ENCODE measurements around the gene PRKN.

Gene PRKN

DNA sequence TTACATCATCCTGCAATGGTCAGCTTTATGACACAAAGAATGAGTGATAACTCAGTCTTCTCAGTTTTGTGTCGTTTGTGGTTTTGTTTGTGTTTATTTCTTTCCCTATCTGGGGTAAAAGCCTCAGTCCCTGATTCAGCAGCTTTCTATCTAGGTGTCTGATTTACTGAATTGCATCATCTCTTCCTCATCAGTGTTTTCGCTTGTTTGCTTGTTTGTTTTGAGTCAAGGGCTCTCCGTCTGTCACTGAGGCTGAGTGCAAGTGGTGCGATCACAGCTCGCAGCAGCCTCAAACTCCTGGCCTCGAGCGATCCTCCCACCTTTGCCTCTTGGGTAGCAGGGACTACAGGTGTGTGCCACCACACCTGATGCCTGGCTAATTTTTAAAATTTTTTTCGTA lies 548.9 kb downstream of the PRKN start:
- no peaks in the 10 kb centered on the region for H3K9me3 ChIP-seq (ENCODE audit: insufficient read depth, low read length)
- no peaks in the 10 kb centered on the region for H4K20me1 ChIP-seq (ENCODE audit: insufficient read depth, low read length)
- H3K27ac ChIP-seq (ENCODE audit: low read length): no peak overlapping the region
- H3K4me2 ChIP-seq (ENCODE audit: low read length): no peak overlapping the region
- H2AFZ ChIP-seq (ENCODE audit: low read depth, low read length): no peak overlapping the region
- no peaks in the 10 kb centered on the region for H3K27me3 ChIP-seq (ENCODE audit: low read depth, low read length)
- no peak for TF ChIP-seq EZH2phosphoT487 (IDR thresholded peaks at IDR 0.05; ENCODE audit: low read depth)
- TF ChIP-seq, protein P1, sequence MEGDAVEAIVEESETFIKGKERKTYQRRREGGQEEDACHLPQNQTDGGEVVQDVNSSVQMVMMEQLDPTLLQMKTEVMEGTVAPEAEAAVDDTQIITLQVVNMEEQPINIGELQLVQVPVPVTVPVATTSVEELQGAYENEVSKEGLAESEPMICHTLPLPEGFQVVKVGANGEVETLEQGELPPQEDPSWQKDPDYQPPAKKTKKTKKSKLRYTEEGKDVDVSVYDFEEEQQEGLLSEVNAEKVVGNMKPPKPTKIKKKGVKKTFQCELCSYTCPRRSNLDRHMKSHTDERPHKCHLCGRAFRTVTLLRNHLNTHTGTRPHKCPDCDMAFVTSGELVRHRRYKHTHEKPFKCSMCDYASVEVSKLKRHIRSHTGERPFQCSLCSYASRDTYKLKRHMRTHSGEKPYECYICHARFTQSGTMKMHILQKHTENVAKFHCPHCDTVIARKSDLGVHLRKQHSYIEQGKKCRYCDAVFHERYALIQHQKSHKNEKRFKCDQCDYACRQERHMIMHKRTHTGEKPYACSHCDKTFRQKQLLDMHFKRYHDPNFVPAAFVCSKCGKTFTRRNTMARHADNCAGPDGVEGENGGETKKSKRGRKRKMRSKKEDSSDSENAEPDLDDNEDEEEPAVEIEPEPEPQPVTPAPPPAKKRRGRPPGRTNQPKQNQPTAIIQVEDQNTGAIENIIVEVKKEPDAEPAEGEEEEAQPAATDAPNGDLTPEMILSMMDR (IDR thresholded peaks at IDR 0.05; ENCODE audit: low read depth, low read length): no peak
- no peaks in the 10 kb centered on the region for H3K79me2 ChIP-seq (ENCODE audit: low read length)
- no peaks in the 10 kb centered on the region; the same call in 1 of the 2 replicates for H3K4me1 ChIP-seq (ENCODE audit: low read length)
- no peak overlapping the region for H3K4me3 ChIP-seq (ENCODE audit: low read length)
- H3K36me3 ChIP-seq (replicated peaks; ENCODE audit: low read depth, low read length): no peaks in the 10 kb centered on the region
- no peak overlapping the region for H3K9ac ChIP-seq (ENCODE audit: low read length)

DNA sequence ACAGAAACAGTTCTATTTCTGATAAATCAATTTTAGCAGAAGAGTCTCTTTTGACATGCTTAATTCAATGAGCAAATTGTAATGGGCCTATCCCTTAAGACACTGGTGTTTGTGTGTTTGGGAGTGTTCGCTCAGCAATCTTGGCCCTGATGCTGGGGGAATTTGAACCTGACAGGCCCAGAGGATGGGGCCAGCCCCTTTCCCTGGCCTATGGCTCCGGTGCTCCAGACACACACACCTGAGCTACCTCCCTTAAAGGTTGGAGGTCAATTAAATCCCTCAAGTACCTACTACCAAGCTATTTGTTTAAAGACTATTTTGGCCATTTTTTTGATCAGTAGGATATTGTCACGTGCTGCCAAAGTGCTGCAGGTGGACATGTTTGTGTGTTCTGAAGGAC lies 549.3 kb downstream of the PRKN start:
- Histone ChIP-seq H3K36me3 (replicated peaks; ENCODE audit: low read depth, low read length) (no peaks in the 10 kb centered on the region), H3K4me3 (ENCODE audit: low read length) (no peak overlapping the region), H3K4me1 (ENCODE audit: low read length) (no peaks in the 10 kb centered on the region; the same call in 1 of the 2 replicates), H3K27ac (ENCODE audit: low read length) (no peak overlapping the region), H3K27me3 (ENCODE audit: low read depth, low read length) (no peaks in the 10 kb centered on the region), H3K9me3 (ENCODE audit: insufficient read depth, low read length) (no peaks in the 10 kb centered on the region), H3K9ac (ENCODE audit: low read length) (no peak overlapping the region), H4K20me1 (ENCODE audit: insufficient read depth, low read length) (no peaks in the 10 kb centered on the region), H3K4me2 (ENCODE audit: low read length) (no peak overlapping the region), H3K79me2 (ENCODE audit: low read length) (no peaks in the 10 kb centered on the region), H2AFZ (ENCODE audit: low read depth, low read length) (no peak overlapping the region)
- TF ChIP-seq, protein P1 (IDR thresholded peaks at IDR 0.05; ENCODE audit: low read depth, low read length): no peak
- no peak for TF ChIP-seq EZH2phosphoT487 (IDR thresholded peaks at IDR 0.05; ENCODE audit: low read depth)

DNA sequence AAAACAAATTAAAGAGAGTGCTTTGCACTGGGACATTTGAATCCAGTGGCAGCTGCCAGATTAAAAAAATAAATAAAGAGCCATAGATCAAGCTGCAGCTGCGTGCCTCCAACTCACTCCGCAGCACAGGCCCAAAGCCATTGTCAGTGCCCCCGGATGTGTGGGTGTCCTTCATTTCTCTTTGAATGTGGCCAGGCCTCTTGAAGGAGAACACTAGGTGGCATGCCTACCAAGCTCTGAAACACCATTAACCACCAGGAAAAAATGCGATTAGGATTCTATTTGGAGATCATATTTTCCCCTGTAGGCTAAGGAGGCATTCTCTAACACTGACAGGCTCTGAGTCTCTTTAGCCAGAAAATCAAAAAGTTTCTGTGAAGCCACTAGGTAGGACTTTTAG lies 549.8 kb downstream of the PRKN start:
- Histone ChIP-seq H2AFZ (ENCODE audit: low read depth, low read length) (no peak overlapping the region), H3K27me3 (ENCODE audit: low read depth, low read length) (no peaks in the 10 kb centered on the region), H3K4me2 (ENCODE audit: low read length) (no peak overlapping the region), H4K20me1 (ENCODE audit: insufficient read depth, low read length) (no peaks in the 10 kb centered on the region), H3K27ac (ENCODE audit: low read length) (no peak overlapping the region), H3K4me1 (ENCODE audit: low read length) (no peaks in the 10 kb centered on the region; the same call in 1 of the 2 replicates), H3K79me2 (ENCODE audit: low read length) (no peaks in the 10 kb centered on the region), H3K9me3 (ENCODE audit: insufficient read depth, low read length) (no peaks in the 10 kb centered on the region), H3K4me3 (ENCODE audit: low read length) (no peak overlapping the region), H3K36me3 (replicated peaks; ENCODE audit: low read depth, low read length) (no peaks in the 10 kb centered on the region), H3K9ac (ENCODE audit: low read length) (no peak overlapping the region)
- TF ChIP-seq, protein P1 (IDR thresholded peaks at IDR 0.05; ENCODE audit: low read depth, low read length): no peak
- no peak for TF ChIP-seq EZH2phosphoT487 (IDR thresholded peaks at IDR 0.05; ENCODE audit: low read depth)

DNA sequence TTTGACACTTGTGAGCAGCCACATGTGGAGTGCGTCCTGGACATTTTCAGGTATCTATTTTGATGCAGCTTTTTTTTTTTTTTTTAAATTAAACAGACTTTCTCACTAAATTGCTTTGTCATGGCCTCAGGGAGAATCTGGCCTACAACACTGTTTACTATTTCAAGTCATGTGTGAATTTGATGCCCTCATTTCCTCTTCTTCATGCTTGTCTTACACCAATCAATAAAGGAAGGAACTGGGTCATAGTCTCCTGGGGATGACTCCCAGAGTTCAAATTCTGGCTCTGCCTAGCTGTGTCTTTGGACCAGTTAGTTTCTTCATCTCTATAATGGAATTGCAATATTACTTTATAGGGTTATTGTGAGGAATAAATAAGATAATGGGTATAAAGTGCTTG lies 554.1 kb downstream of the PRKN start:
- Histone ChIP-seq H3K27me3 (ENCODE audit: low read depth, low read length) (no peaks in the 10 kb centered on the region), H2AFZ (ENCODE audit: low read depth, low read length) (no peak overlapping the region), H3K9me3 (ENCODE audit: insufficient read depth, low read length) (no peaks in the 10 kb centered on the region), H3K4me2 (ENCODE audit: low read length) (no peak overlapping the region), H4K20me1 (ENCODE audit: insufficient read depth, low read length) (no peaks in the 10 kb centered on the region), H3K36me3 (replicated peaks; ENCODE audit: low read depth, low read length) (no peaks in the 10 kb centered on the region), H3K9ac (ENCODE audit: low read length) (no peak overlapping the region), H3K79me2 (ENCODE audit: low read length) (no peaks in the 10 kb centered on the region), H3K27ac (ENCODE audit: low read length) (no peak overlapping the region), H3K4me1 (ENCODE audit: low read length) (no peaks in the 10 kb centered on the region), H3K4me3 (ENCODE audit: low read length) (no peak overlapping the region)
- TF ChIP-seq EZH2phosphoT487 (IDR thresholded peaks at IDR 0.05; ENCODE audit: low read depth): no peak
- TF ChIP-seq, protein P1 (IDR thresholded peaks at IDR 0.05; ENCODE audit: low read depth, low read length): no peak

All from OCI-LY3 (cell line).